Psoas muscle (tissue), 8 donors: ENCODE results near the gene COPZ2. TPM values are rescaled to one million over a fixed set of nuclear protein-coding genes. Genes with fewer than 3 reads are reported as not detected.
A peak's percentile ranks its signal among the peaks of the same experiment; 100 is the strongest.
"Not testable (repeated sequence)": the region's sequence is repeated elsewhere in the genome, so short reads cannot be mapped to it uniquely, and the experiment has no call there.

Experiments used
- ATAC-seq, 4 donors: fragments of 200-7000 bp; cut with Tn5 transposase; one replicate each; pipeline ENCODE4 v1.9.1; 2020; ENCODE audit warnings: moderate library complexity in 3 of 4, mild to moderate bottlenecking in 2 of 4
- DNase-seq, 2 donors: peaks; one replicate each; pipeline ENCODE4 v3.0.0-alpha.2; 2020
- H3K27ac ChIP-seq: fragments of 200-600 bp; one replicate; pipeline ENCODE4 v1.8.0; 2022
- H3K27me3 ChIP-seq, 3 donors: fragments of 200-600 bp in 1 of 3; one replicate each; pipeline versions ENCODE4 v1.6.1 to v1.8.0; 2013 to 2022; ENCODE audit warnings: low read length in 2 of 3, mild to moderate bottlenecking in 2 of 3, moderate library complexity in 1 of 3; ENCODE audit not compliant: insufficient read depth in 3 of 3
- H3K36me3 ChIP-seq, 2 donors: fragments of 200-600 bp in 1 of 2; one replicate each; pipeline versions ENCODE4 v1.6.1 to v1.8.0; 2013 to 2022; ENCODE audit warnings: low read depth in 1 of 2, mild to moderate bottlenecking in 1 of 2, moderate library complexity in 1 of 2; ENCODE audit not compliant: insufficient read depth in 1 of 2
- H3K4me1 ChIP-seq: fragments of 200-600 bp; one replicate; pipeline ENCODE4 v1.8.0; 2022
- H3K4me3 ChIP-seq: fragments of 200-600 bp; one replicate; pipeline ENCODE4 v1.8.0; 2022; ENCODE audit warnings: mild to moderate bottlenecking
- H3K9me3 ChIP-seq: fragments of 200-600 bp; one replicate; pipeline ENCODE4 v1.8.0; 2022
- CTCF ChIP-seq: fragments of 200-600 bp; IDR thresholded peaks from one replicate; pipeline ENCODE4 v1.8.0; 2022; ENCODE audit warnings: antibody characterized with exemption
- WGBS, 3 donors: extraction: QIAGEN DNeasy Blood & Tissue Kit; methylation state at CpG; one replicate each; pipeline versions ENCODE4 v1.1.6 to v1.1.7; 2013; 5-methylcytosine and 5-hydroxymethylcytosine counted together
- intact Hi-C, 2 donors: fragments of 100-400 bp; cut with DNase I; formaldehyde crosslinking; loops; one replicate each; pipeline versions ENCODE4 v1.11.0 to v1.14.2; 2022
- long read RNA-seq, 2 donors: library from polyadenylated mRNA; unstranded; transcript quantifications; one replicate each; pipeline ENCODE4 v2.0.0, GENCODE V29; 2021
- polyA plus RNA-seq, 3 donors: library from polyadenylated mRNA; stranded (reverse); fragments of 200-250 nt; gene quantifications; one replicate each; pipeline ENCODE4 v1.2.3, GENCODE V29; 2013
- total RNA-seq, 4 donors: library from RNA; stranded (reverse); fragmentation: NEBNext Ultra II Directional in 2 of 4; extraction: Animal tissue kit (Norgen Biotek cat#: 25700) in 2 of 4; gene quantifications; one replicate each; pipeline versions ENCODE4 v1.2.1 to v1.2.4, GENCODE V29; 2021 to 2023
- donor health status: healthy with polysubstance abuse.
- donor health status: DM: no; HTN: no; CAD: no; lungs with moderate emphysema.
- donor health status: Bipolar disorder and iron deficiency.
- donor health status: healthy.
- donor health status: DM: yes; HTN: yes; CAD: no.
- donor health status: DM: no; HTN: no; CAD: no.
- donor health status: DM: no; HTN: no; CAD: no.
- donor health status: DM: yes; HTN: yes; CAD: no.

The COPZ2 gene, protein sequence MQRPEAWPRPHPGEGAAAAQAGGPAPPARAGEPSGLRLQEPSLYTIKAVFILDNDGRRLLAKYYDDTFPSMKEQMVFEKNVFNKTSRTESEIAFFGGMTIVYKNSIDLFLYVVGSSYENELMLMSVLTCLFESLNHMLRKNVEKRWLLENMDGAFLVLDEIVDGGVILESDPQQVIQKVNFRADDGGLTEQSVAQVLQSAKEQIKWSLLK
- total RNA-seq = 100 to 1,000 TPM in 1 of 4 donors, 10 to 100 TPM in 3; 56.4 to 130 (median 66.4) TPM
- 10 to 100 TPM; 16.8 to 46.0 (median 35.5) TPM for polyA plus RNA-seq
- long read RNA-seq, donor 1, transcript COPZ2-210 (9 exons, 895 nt) = major isoform, 34 of 56 reads
- long read RNA-seq, donor 1, partial matches to known transcripts = 0 of 56 reads
- long read RNA-seq, donor 1, other reads (novel, unspliced or antisense) = 22 of 56 reads
- long read RNA-seq, donor 2, transcript COPZ2-210 (9 exons, 895 nt) = major isoform, 21 of 55 reads
- long read RNA-seq, donor 2, partial matches to known transcripts = 6 of 55 reads
- long read RNA-seq, donor 2, other reads (novel, unspliced or antisense) = 28 of 55 reads

DNA sequence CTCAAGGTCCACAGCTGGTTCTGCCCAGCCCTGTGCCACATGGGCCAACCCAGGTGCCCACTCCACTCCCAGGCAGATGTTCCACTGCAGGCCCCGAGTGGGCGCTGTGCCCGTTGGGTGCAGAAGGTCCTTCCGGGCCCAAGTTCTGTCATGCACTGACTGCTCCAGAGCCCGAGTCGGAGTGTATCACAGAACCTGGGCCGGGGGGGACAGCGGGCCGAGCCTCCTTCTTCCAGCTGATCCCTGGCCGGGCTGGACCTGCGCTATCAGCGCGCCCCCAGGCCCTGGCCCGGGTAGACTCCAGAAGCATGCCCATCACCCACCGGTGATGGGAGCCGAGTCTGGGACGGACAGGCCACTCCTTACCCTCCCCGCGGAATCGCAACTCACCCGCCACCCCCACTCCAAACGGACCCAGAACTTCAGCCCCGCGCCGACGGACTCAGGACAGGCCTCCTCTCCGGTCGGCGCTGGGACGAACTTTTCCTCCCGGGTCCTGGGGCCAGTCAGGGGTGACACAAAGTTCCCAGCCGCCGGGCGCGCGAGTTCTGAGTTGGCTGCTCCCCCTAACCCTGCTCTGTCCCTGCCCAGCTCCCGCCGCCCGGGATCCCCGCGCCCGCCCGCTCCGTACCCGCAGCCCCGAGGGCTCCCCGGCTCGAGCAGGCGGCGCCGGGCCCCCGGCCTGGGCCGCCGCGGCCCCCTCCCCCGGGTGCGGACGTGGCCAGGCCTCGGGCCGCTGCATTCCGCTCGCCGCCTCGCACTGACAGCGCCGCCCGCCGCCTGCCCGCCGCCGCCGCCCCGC, at the start of gene COPZ2:
Gene COPZ2 (minus strand): TSS at position 762 of the 802 bp plus-strand sequence. CDS start 20 bp downstream, at position 742.
- Histone ChIP-seq H3K4me3 (peak within 1 kb of the TSS; percentile 88), H3K9me3 (no peaks in the 10 kb centered on the region), H3K4me1 (peaks cover 15% of the 10 kb centered on the region), H3K27me3 (no peaks in the 10 kb centered on the region), H3K36me3 (peaks cover 0 to 11% of the 10 kb centered on the region in 2 donors), H3K27ac (peak within 1 kb of the TSS; percentile 90)
- WGBS, 3 donors = 0 to 2% (median 1%) methylated on average over 56 to 73 of the region's 73 CpGs
- DNase-seq = peak; percentile 78 to 90
- peak; percentile 84 to 94 (median 90) for ATAC-seq
- peak; percentile 34 for TF ChIP-seq CTCF
- intact Hi-C loops = no loop called here

- ATAC-seq = no peak
- H3K4me1 ChIP-seq = peaks cover 17% of the 10 kb centered on the region
- no peak overlapping the region for H3K4me3 ChIP-seq
- no peaks in the 10 kb centered on the region for H3K36me3 ChIP-seq
- intact Hi-C loops = loop anchor here in 1 of 2 donors (10.0 kb wide), 1 partner anchor 50 kb away; no protein-coding TSS in a partner anchor
- 46 to 58% (median 47%) methylated on average over 2 of the region's 2 CpGs for WGBS, 3 donors
- DNase-seq = no peak
- no peak for TF ChIP-seq CTCF
- no peaks in the 10 kb centered on the region for H3K27me3 ChIP-seq
- no peak overlapping the region for H3K27ac ChIP-seq
- no peaks in the 10 kb centered on the region for H3K9me3 ChIP-seq
These were observed 47.3 kb upstream of the COPZ2 start for GRCh38 chr17:48084932-48085331.

GRCh38 chr17:48081858-48082257, 44.3 kb upstream of the COPZ2 start:
- Histone ChIP-seq H3K4me3 (no peak overlapping the region), H3K27me3 (no peaks in the 10 kb centered on the region), H3K4me1 (peaks cover 17% of the 10 kb centered on the region), H3K9me3 (no peaks in the 10 kb centered on the region), H3K36me3 (peaks cover 0 to 2% of the 10 kb centered on the region in 2 donors), H3K27ac (no peak overlapping the region)
- ATAC-seq (no peak), DNase-seq (no peak)
- no peak for TF ChIP-seq CTCF
- intact Hi-C loops = loop anchor here in 1 of 2 donors (10.0 kb wide), 1 partner anchor 53 kb away; no protein-coding TSS in a partner anchor
- WGBS, 3 donors = 76 to 84% (median 78%) methylated on average over 5 of the region's 5 CpGs

- not testable (repeated sequence) for DNase-seq, H3K27ac ChIP-seq, H3K9me3 ChIP-seq, H3K27me3 ChIP-seq, ATAC-seq, H3K4me3 ChIP-seq
- H3K36me3 ChIP-seq = peaks cover 0 to 33% of the 10 kb centered on the region in 2 donors
- intact Hi-C loops = loop anchor here in 1 of 2 donors (5.0 kb wide), 1 partner anchor 55 kb away; no protein-coding TSS in a partner anchor
- 90 to 95% (median 93%) methylated on average over 9 to 10 of the region's 10 CpGs for WGBS, 3 donors
- H3K4me1 ChIP-seq = peaks cover 15% of the 10 kb centered on the region
These were observed 39.6 kb upstream of the COPZ2 start for GRCh38 chr17:48077152-48077551.
